Lower leg skin (tissue), 4 donors: ENCODE measurements around the gene C2orf68. TPM values are rescaled to one million over a fixed set of nuclear protein-coding genes. Genes with fewer than 3 reads are reported as not detected.

Experiments used
- DNase-seq, 2 donors: peaks; one replicate each; pipeline ENCODE4 v3.0.0-alpha.2; 2019; ENCODE audit warnings: low spot score in 2 of 2
- H3K4me3 ChIP-seq: fragments of 200-600 bp; sonication (generic); 2 replicates; pipeline ENCODE4 v1.5.1; 2017; ENCODE audit warnings: mild to moderate bottlenecking, low read depth; ENCODE audit not compliant: poor library complexity, severe bottlenecking
- POLR2A ChIP-seq, 2 donors: fragments of 450-650 bp; IDR thresholded peaks; one replicate each; pipeline ENCODE4 v1.6.1; 2016 to 2017; ENCODE audit warnings: antibody characterized with exemption in 2 of 2, mild to moderate bottlenecking in 1 of 2, moderate library complexity in 1 of 2
- WGBS, 2 donors: methylation state at CpG; one replicate each; pipeline ENCODE4 v1.1.5; 2018; 5-methylcytosine and 5-hydroxymethylcytosine counted together
- intact Hi-C: fragments of 100-400 bp; cut with DNase I; formaldehyde crosslinking; loops from one replicate; pipeline ENCODE4 v1.15.0; 2023; ENCODE audit warnings: low total_unique reads
- total RNA-seq, 4 donors: library from RNA; depleted of rRNA; stranded (reverse); fragments of >200 nt; gene quantifications; one replicate each; pipeline ENCODE4 v1.1.0, GENCODE V29; 2016
- TF ChIP-seq, protein P1 (sequence below), 3 donors: fragments of 450-650 bp; IDR thresholded peaks; one replicate each; pipeline ENCODE4 v1.5.1; 2016; ENCODE audit warnings: antibody characterized with exemption in 3 of 3, mild to moderate bottlenecking in 3 of 3, moderate library complexity in 2 of 3

The C2orf68 gene
- total RNA-seq, 4 donors from 2014 or later, result 15.1 to 41.1 (median 19.0) TPM

DNA sequence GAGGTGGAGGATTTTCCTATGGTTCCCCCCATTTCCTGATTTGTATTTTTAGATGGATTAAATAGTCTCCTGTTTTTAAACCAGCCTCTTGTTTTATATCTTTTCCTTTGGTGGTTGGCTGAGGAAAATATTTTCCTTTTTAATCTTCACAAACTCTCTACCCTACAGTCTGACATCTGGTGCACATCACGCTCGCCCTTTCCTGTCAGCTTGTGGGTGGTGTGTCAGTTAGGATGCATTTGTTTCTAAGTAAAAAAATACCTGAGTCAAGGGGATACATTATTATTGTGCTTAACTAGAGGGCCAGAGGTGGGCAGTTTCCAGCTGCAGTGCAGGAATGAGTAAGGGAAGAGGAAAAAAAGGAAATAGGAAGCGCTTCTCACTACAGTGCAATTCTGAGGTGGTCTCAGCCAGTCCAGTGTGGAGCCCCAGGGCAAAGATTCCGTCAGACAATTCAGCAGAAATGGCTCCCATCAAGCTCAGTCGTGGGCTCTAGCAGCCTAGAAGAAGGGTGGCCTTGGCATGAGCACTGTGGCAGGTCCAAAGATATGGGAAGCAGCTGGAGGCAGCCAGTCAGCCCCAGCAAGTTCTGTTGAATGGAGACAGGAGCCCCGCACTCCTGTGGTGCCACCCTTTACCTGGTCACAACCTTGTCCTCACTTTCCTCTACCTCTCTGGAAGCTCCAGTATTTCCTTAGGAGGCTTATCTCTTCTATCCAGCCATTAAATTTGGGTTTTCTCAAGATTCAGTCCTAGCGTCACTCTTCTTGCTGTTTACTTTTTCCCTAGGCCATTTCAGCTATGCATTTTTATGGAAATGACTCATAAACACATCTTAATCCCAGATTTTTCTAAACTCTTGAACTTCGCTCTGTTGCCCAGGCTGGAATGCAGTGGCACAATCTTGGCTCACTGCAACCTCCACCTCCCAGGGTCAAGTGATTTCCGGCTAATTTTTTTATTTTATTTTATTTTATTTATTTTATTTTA, 37.6 kb upstream of the C2orf68 start:
- no peak overlapping the region for H3K4me3 ChIP-seq
- 83 to 85% methylated on average over 9 of the region's 9 CpGs for WGBS, 2 donors
- DNase-seq, result no peak
- intact Hi-C loops, result loop anchor here (10.0 kb wide), 1 partner anchor 165 kb away; no protein-coding TSS in a partner anchor
- TF ChIP-seq, protein P1, sequence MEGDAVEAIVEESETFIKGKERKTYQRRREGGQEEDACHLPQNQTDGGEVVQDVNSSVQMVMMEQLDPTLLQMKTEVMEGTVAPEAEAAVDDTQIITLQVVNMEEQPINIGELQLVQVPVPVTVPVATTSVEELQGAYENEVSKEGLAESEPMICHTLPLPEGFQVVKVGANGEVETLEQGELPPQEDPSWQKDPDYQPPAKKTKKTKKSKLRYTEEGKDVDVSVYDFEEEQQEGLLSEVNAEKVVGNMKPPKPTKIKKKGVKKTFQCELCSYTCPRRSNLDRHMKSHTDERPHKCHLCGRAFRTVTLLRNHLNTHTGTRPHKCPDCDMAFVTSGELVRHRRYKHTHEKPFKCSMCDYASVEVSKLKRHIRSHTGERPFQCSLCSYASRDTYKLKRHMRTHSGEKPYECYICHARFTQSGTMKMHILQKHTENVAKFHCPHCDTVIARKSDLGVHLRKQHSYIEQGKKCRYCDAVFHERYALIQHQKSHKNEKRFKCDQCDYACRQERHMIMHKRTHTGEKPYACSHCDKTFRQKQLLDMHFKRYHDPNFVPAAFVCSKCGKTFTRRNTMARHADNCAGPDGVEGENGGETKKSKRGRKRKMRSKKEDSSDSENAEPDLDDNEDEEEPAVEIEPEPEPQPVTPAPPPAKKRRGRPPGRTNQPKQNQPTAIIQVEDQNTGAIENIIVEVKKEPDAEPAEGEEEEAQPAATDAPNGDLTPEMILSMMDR (IDR thresholded peaks at IDR 0.05), result no peak
- no peak for TF ChIP-seq POLR2A (IDR thresholded peaks at IDR 0.05)

DNA sequence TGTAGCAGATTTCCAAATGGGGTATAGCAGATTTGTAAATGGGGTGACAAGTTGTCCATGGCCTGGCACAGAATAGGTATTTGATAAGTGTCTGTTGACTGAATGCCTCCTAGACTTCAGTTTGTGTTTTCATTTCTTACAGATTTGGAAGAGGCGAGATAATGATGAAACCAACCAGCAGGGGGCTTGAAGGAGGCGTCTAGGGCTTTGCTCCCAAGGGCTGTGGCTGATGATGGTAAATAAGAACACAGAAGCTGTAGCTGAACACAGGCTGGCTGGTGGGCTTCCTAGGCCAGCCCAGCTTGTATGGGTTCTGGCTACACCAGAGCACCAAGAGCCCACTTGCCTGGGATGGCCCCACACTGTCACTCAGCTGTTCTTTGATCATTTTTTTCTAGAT, 36.8 kb upstream of the C2orf68 start:
- WGBS, 2 donors, result 55 to 58% methylated on average over 2 of the region's 2 CpGs
- intact Hi-C loops, result loop anchor here (10.0 kb wide), 1 partner anchor 166 kb away; no protein-coding TSS in a partner anchor
- TF ChIP-seq, protein P1 (IDR thresholded peaks at IDR 0.05), result no peak
- TF ChIP-seq POLR2A (IDR thresholded peaks at IDR 0.05), result no peak
- no peak overlapping the region for H3K4me3 ChIP-seq
- DNase-seq, result no peak

DNA sequence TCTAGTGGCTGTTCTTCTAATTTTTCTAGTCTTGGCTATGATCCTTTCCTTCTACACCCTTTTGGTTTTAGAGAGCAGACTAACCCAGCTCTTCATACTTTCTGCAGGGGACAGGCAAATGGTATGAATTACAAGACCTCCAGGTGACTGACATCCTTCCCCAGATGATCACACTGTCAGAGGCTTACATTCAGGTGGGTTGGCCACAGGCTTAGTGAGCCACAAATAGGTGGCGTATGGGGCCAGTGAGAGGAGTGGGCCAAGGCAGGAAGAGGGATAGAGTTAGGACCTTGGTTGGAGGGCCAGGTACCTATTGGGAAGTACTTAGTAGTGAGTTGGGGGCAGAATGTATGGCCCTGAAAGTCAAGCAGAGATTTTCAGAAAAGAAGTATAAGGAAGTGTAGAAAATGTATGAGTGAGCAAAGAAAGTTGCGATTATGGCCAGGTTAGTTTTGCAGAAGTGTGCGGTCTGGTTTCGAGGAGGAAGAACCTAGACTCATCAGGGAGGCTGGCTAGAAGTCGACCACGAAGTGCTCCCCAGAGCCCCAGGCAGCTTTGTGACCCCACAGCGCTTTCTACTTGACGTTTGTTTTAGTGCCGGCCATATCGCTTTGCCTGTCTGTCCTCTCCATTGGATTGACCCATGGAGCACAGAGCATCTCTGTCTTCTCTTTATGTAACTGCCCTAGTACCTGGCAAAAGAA, 36.1 kb upstream of the C2orf68 start:
- 88 to 89% methylated on average over 10 of the region's 10 CpGs for WGBS, 2 donors
- intact Hi-C loops, result loop anchor here (10.0 kb wide), 1 partner anchor 167 kb away; no protein-coding TSS in a partner anchor

DNA sequence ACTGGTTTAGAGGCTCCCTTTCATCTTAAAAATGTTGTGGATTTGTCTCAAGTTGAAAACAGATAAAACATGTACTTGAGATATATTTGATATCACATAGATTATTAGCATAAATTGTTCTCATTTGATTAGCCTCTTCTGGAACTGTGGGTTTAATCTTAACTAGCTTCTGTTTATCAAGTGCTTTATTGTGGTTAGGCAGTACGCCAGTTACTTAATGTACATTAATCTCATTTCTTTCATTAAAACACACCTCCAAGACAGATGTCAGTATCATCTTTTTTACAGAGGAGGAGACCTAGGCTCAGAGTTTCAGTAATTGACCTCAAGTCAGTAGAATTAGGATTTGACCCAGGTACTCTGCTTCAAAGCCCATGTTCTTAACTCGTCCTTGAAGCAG, 34.3 kb upstream of the C2orf68 start:
- TF ChIP-seq, protein P1 (IDR thresholded peaks at IDR 0.05), result no peak
- no peak for TF ChIP-seq POLR2A (IDR thresholded peaks at IDR 0.05)
- no peak overlapping the region for H3K4me3 ChIP-seq
- WGBS, 2 donors, result 93 to 94% methylated on average over 2 of the region's 2 CpGs
- DNase-seq, result no peak
- intact Hi-C loops, result loop anchor here (10.0 kb wide), 1 partner anchor 169 kb away; no protein-coding TSS in a partner anchor

More for the DNA sequence above, 36.1 kb upstream of the C2orf68 start:
- no peak overlapping the region for H3K4me3 ChIP-seq
- no peak for TF ChIP-seq POLR2A (IDR thresholded peaks at IDR 0.05)
- TF ChIP-seq, protein P1 (IDR thresholded peaks at IDR 0.05), result no peak
- DNase-seq, result no peak

DNA sequence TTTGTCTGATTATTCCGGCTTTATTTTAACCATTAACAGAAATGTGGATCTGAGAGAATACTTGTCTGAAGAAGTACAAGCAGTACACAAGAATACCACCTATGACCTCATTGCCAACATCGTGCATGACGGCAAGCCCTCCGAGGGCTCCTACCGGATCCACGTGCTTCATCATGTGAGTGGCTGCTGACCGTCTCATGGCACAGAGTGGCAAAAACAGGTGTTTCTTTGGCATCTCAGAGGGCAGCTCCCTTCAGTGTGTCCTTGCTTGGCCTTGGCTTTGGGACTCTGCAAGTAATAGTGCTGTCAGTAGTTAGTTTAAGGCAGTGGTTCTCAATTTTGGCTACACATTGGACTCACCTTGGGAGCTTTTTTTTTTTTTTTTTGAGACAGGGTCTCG, 33.0 kb upstream of the C2orf68 start:
- TF ChIP-seq, protein P1 (IDR thresholded peaks at IDR 0.05), result no peak
- TF ChIP-seq POLR2A (IDR thresholded peaks at IDR 0.05), result no peak
- H3K4me3 ChIP-seq, result no peak overlapping the region
- no peak for DNase-seq
- intact Hi-C loops, result loop anchor here (10.0 kb wide), 1 partner anchor 170 kb away; no protein-coding TSS in a partner anchor
- WGBS, 2 donors, result 94 to 95% methylated on average over 8 of the region's 8 CpGs
